Muscle of leg (tissue), 11 donors: ENCODE data around the gene INPP4A. TPM values are rescaled to one million over a fixed set of nuclear protein-coding genes. Genes with fewer than 3 reads are reported as not detected.

Experiments
- DNase-seq: peaks from one replicate; pipeline ENCODE4 v3.0.0; 2013
- H3K27ac ChIP-seq: one replicate; pipeline ENCODE4 v1.5.1; 2013; ENCODE audit warnings: mild to moderate bottlenecking, low read length, control low read depth
- H3K27me3 ChIP-seq: one replicate; pipeline ENCODE4 v1.6.1; 2013; ENCODE audit warnings: low read length; ENCODE audit not compliant: control insufficient read depth, insufficient read depth
- H3K36me3 ChIP-seq: one replicate; pipeline ENCODE4 v1.6.1; 2013; ENCODE audit warnings: low read length; ENCODE audit not compliant: control insufficient read depth, insufficient read depth
- H3K4me1 ChIP-seq: one replicate; pipeline ENCODE4 v1.6.1; 2013; ENCODE audit warnings: low read length; ENCODE audit not compliant: control insufficient read depth, insufficient read depth
- H3K4me3 ChIP-seq: one replicate; pipeline ENCODE4 v1.5.1; 2013; ENCODE audit warnings: low read length, control low read depth
- H3K9me3 ChIP-seq: replicated peaks from 2 replicates; pipeline ENCODE4 v1.6.1; 2013; ENCODE audit warnings: low read depth, low read length; ENCODE audit not compliant: control insufficient read depth
- WGBS: methylation state at CpG from one replicate; pipeline ENCODE4 v1.1.5; 2013; ENCODE audit warnings: missing lambda C conversion rate; ENCODE audit not compliant: insufficient coverage; 5-methylcytosine and 5-hydroxymethylcytosine counted together
- polyA plus RNA-seq, 8 donors: library from polyadenylated mRNA; unstranded; fragments of 120-200 nt; gene quantifications; one replicate each; pipeline versions ENCODE4 v1.2.1 to v1.2.3, GENCODE V29; 2013; ENCODE audit warnings: inconsistent platforms in 1 of 8, low replicate concordance in 1 of 8; ENCODE audit not compliant: insufficient read length in 8 of 8, insufficient read depth in 1 of 8
- total RNA-seq: library from RNA; stranded (reverse); fragments of 120-200 nt; gene quantifications from one replicate; pipeline ENCODE4 v1.2.4, GENCODE V29; 2013

Gene INPP4A
- total and polyA plus RNA-seq, 9 donors, result 8.9 to 17.0 (median 13.0) TPM

- Histone ChIP-seq H3K36me3 (peaks cover 61% of the 10 kb centered on the region), H3K4me3 (no peak overlapping the region), H3K27ac (no peak overlapping the region), H3K27me3 (no peaks in the 10 kb centered on the region), H3K9me3 (no peaks in the 10 kb centered on the region), H3K4me1 (no peaks in the 10 kb centered on the region)
- WGBS, result 94% methylated on average over 3 of the region's 6 CpGs
- no peak for DNase-seq
These were observed 104.5 kb downstream of the INPP4A start for GRCh38 chr2:98548920-98549818.

- Histone ChIP-seq H3K27me3 (no peaks in the 10 kb centered on the region), H3K4me3 (no peak overlapping the region), H3K9me3 (no peaks in the 10 kb centered on the region), H3K36me3 (peaks cover 68% of the 10 kb centered on the region), H3K27ac (no peak overlapping the region), H3K4me1 (no peaks in the 10 kb centered on the region)
- DNase-seq, result no peak
- WGBS, result 100% methylated on average over 2 of the region's 4 CpGs
These were observed 105.5 kb downstream of the INPP4A start for GRCh38 chr2:98550165-98550564.

GRCh38 chr2:98551316-98551715 lies 106.7 kb downstream of the INPP4A start:
- no peak for DNase-seq
- Histone ChIP-seq H3K9me3 (no peaks in the 10 kb centered on the region), H3K4me3 (no peak overlapping the region), H3K27ac (no peak overlapping the region), H3K4me1 (no peaks in the 10 kb centered on the region), H3K27me3 (no peaks in the 10 kb centered on the region), H3K36me3 (peaks cover 68% of the 10 kb centered on the region)
- WGBS, result no CpG with 5 or more reads among the region's 6 CpGs

GRCh38 chr2:98552499-98553179 lies 108.0 kb downstream of the INPP4A start:
- H3K9me3 ChIP-seq, result no peaks in the 10 kb centered on the region
- peaks cover 60% of the 10 kb centered on the region for H3K36me3 ChIP-seq
- no peak for DNase-seq
- H3K27ac ChIP-seq, result no peak overlapping the region
- H3K4me1 ChIP-seq, result no peaks in the 10 kb centered on the region
- 90% methylated on average over 6 of the region's 7 CpGs for WGBS
- H3K27me3 ChIP-seq, result no peaks in the 10 kb centered on the region
- H3K4me3 ChIP-seq, result no peak overlapping the region

GRCh38 chr2:98554116-98554861 lies 109.6 kb downstream of the INPP4A start:
- Histone ChIP-seq H3K27ac (no peak overlapping the region), H3K36me3 (peaks cover 53% of the 10 kb centered on the region), H3K27me3 (no peaks in the 10 kb centered on the region), H3K4me1 (no peaks in the 10 kb centered on the region), H3K4me3 (no peak overlapping the region), H3K9me3 (no peaks in the 10 kb centered on the region)
- DNase-seq, result no peak
- WGBS, result 91% methylated on average over 10 of the region's 10 CpGs

GRCh38 chr2:98555696-98556095 lies 111.0 kb downstream of the INPP4A start:
- DNase-seq, result no peak
- H3K27ac ChIP-seq, result no peak overlapping the region
- WGBS, result 90% methylated on average over 8 of the region's 8 CpGs

GRCh38 chr2:98556344-98557033 lies 111.8 kb downstream of the INPP4A start:
- no peaks in the 10 kb centered on the region for H3K9me3 ChIP-seq
- peaks cover 47% of the 10 kb centered on the region for H3K36me3 ChIP-seq
- H3K4me1 ChIP-seq, result no peaks in the 10 kb centered on the region
- 100% methylated on average over 2 of the region's 5 CpGs for WGBS
- no peaks in the 10 kb centered on the region for H3K27me3 ChIP-seq
- H3K27ac ChIP-seq, result no peak overlapping the region
- no peak overlapping the region for H3K4me3 ChIP-seq
- peak; percentile 12 for DNase-seq

More at GRCh38 chr2:98555696-98556095, 111.0 kb downstream of the INPP4A start:
- Histone ChIP-seq H3K4me1 (no peaks in the 10 kb centered on the region), H3K36me3 (peaks cover 52% of the 10 kb centered on the region), H3K9me3 (no peaks in the 10 kb centered on the region), H3K27me3 (no peaks in the 10 kb centered on the region), H3K4me3 (no peak overlapping the region)

- no peak for DNase-seq
- no peaks in the 10 kb centered on the region for H3K9me3 ChIP-seq
- no peak overlapping the region for H3K27ac ChIP-seq
- H3K4me3 ChIP-seq, result no peak overlapping the region
- peaks cover 6% of the 10 kb centered on the region for H3K4me1 ChIP-seq
- 69% methylated on average over 7 of the region's 16 CpGs for WGBS
- peaks cover 46% of the 10 kb centered on the region for H3K36me3 ChIP-seq
- no peaks in the 10 kb centered on the region for H3K27me3 ChIP-seq
These were observed 114.3 kb downstream of the INPP4A start for GRCh38 chr2:98558852-98559530.

GRCh38 chr2:98559581-98559980 lies 114.9 kb downstream of the INPP4A start:
- H3K4me1 ChIP-seq, result peaks cover 6% of the 10 kb centered on the region
- WGBS, result no CpG with 5 or more reads among the region's 3 CpGs

More at GRCh38 chr2:98559581-98559980, 114.9 kb downstream of the INPP4A start:
- Histone ChIP-seq H3K27ac (no peak overlapping the region), H3K9me3 (no peaks in the 10 kb centered on the region), H3K36me3 (peaks cover 46% of the 10 kb centered on the region), H3K4me3 (no peak overlapping the region), H3K27me3 (no peaks in the 10 kb centered on the region)
- no peak for DNase-seq
